H9 (cell line): ENCODE results near the gene RFTN2. TPM values are rescaled to one million over a fixed set of nuclear protein-coding genes. Genes with fewer than 3 reads are reported as not detected.

Experiments used
- DNase-seq: peaks from one replicate; pipeline ENCODE4 v3.0.0-alpha.2; 2017
- H2AFZ ChIP-seq: one replicate; pipeline ENCODE4 v1.6.1; 2013; ENCODE audit warnings: mild to moderate bottlenecking, low read length, control low read depth, moderate library complexity
- H2AK5ac ChIP-seq: 2 replicates; pipeline ENCODE4 v1.6.1; 2013; ENCODE audit warnings: low read length, control low read depth, mixed read lengths; ENCODE audit not compliant: insufficient read length
- H2BK120ac ChIP-seq: one replicate; pipeline ENCODE4 v1.6.1; 2013; ENCODE audit warnings: low read depth, mild to moderate bottlenecking, low read length, control low read depth, inconsistent platforms; ENCODE audit not compliant: poor library complexity, severe bottlenecking
- H2BK12ac ChIP-seq: 2 replicates; pipeline ENCODE4 v1.6.1; 2013; ENCODE audit warnings: low read length, control low read depth, mixed read lengths, low read depth; ENCODE audit not compliant: insufficient read length
- H2BK15ac ChIP-seq: 2 replicates; pipeline ENCODE4 v1.6.1; 2013; ENCODE audit warnings: low read depth, low read length, control low read depth
- H2BK20ac ChIP-seq: one replicate; pipeline ENCODE4 v1.6.1; 2013; ENCODE audit warnings: low read depth, mild to moderate bottlenecking, low read length, control low read depth, inconsistent platforms; ENCODE audit not compliant: poor library complexity, severe bottlenecking
- H2BK5ac ChIP-seq: 2 replicates; pipeline ENCODE4 v1.6.1; 2013; ENCODE audit warnings: low read length, control low read depth, mixed read lengths; ENCODE audit not compliant: insufficient read length
- H3K14ac ChIP-seq: 2 replicates; pipeline ENCODE4 v1.6.1; 2013; ENCODE audit warnings: low read length, control low read depth; ENCODE audit not compliant: insufficient read depth
- H3K18ac ChIP-seq: 2 replicates; pipeline ENCODE4 v1.6.1; 2013; ENCODE audit warnings: low read depth, mild to moderate bottlenecking, mixed read lengths, low read length, control low read depth; ENCODE audit not compliant: insufficient read length
- H3K23ac ChIP-seq: 2 replicates; pipeline ENCODE4 v1.6.1; 2013; ENCODE audit warnings: low read length, control low read depth, mixed read lengths, low read depth; ENCODE audit not compliant: insufficient read length
- H3K23me2 ChIP-seq: 2 replicates; pipeline ENCODE4 v1.6.1; 2013; ENCODE audit warnings: low read depth, mild to moderate bottlenecking, mixed read lengths, low read length, control low read depth; ENCODE audit not compliant: insufficient read length, poor library complexity, severe bottlenecking
- H3K27ac ChIP-seq: 2 replicates; pipeline ENCODE4 v1.5.1; 2013; ENCODE audit warnings: low read length, control low read depth, mixed read lengths, low read depth; ENCODE audit not compliant: insufficient read length
- H3K27me3 ChIP-seq: 2 replicates; pipeline ENCODE4 v1.6.1; 2013; ENCODE audit warnings: low read length, control low read depth, inconsistent platforms; ENCODE audit not compliant: insufficient read depth
- H3K4ac ChIP-seq: 2 replicates; pipeline ENCODE4 v1.6.1; 2013; ENCODE audit warnings: low read depth, mild to moderate bottlenecking, control low read depth, inconsistent platforms, low read length, moderate library complexity
- H3K4me1 ChIP-seq: 2 replicates; pipeline ENCODE4 v1.6.1; 2013; ENCODE audit warnings: low read length, control low read depth, inconsistent platforms; ENCODE audit not compliant: insufficient read depth
- H3K4me2 ChIP-seq: 2 replicates; pipeline ENCODE4 v1.6.1; 2013; ENCODE audit warnings: low read length, control low read depth, mixed read lengths; ENCODE audit not compliant: insufficient read length, insufficient read depth
- H3K56ac ChIP-seq: 2 replicates; pipeline ENCODE4 v1.6.1; 2013; ENCODE audit warnings: low read depth, mild to moderate bottlenecking, mixed read lengths, low read length, control low read depth; ENCODE audit not compliant: insufficient read length
- H3K79me1 ChIP-seq: 2 replicates; pipeline ENCODE4 v1.6.1; 2013; ENCODE audit warnings: low read depth, mild to moderate bottlenecking, moderate library complexity, low read length, control low read depth, inconsistent platforms; ENCODE audit not compliant: insufficient read depth, poor library complexity, severe bottlenecking
- H3K79me2 ChIP-seq: 2 replicates; pipeline ENCODE4 v1.6.1; 2013; ENCODE audit warnings: low read length, control low read depth, inconsistent platforms; ENCODE audit not compliant: insufficient read depth
- H3K9ac ChIP-seq: 2 replicates; pipeline ENCODE4 v1.6.1; 2013; ENCODE audit warnings: low read length, control low read depth, mixed read lengths; ENCODE audit not compliant: insufficient read length; ENCODE audit errors: extremely low read depth
- H3K9me3 ChIP-seq: one replicate; pipeline ENCODE4 v1.6.1; 2013; ENCODE audit warnings: low read depth, low read length, inconsistent platforms; ENCODE audit not compliant: control insufficient read depth
- H3T11ph ChIP-seq: one replicate; pipeline ENCODE4 v1.6.1; 2013; ENCODE audit warnings: mild to moderate bottlenecking, low read length, control low read depth, inconsistent platforms
- H4K20me1 ChIP-seq: one replicate; pipeline ENCODE4 v1.6.1; 2013; ENCODE audit not compliant: control insufficient read depth, insufficient read length, insufficient read depth
- H4K5ac ChIP-seq: 2 replicates; pipeline ENCODE4 v1.6.1; 2013; ENCODE audit warnings: low read depth, mild to moderate bottlenecking, mixed read lengths, low read length, control low read depth; ENCODE audit not compliant: insufficient read length
- H4K8ac ChIP-seq: replicated peaks from 2 replicates; pipeline ENCODE4 v1.6.1; 2013; ENCODE audit warnings: low read length, control low read depth, mixed read lengths, low read depth; ENCODE audit not compliant: insufficient read length
- H4K91ac ChIP-seq: 2 replicates; pipeline ENCODE4 v1.6.1; 2013; ENCODE audit warnings: low read depth, mild to moderate bottlenecking, moderate library complexity, mixed read lengths, low read length, control low read depth; ENCODE audit not compliant: insufficient read length
- H3K27ac Mint-ChIP-seq, 3 experiments: 2 replicates in 2 of 3; 3 replicates in 1 of 3; pipeline ENCODE4 v1.8.0; 2020 to 2021; ENCODE audit warnings: mixed read lengths in 3 of 3, mild to moderate bottlenecking in 1 of 3, moderate library complexity in 1 of 3
- H3K27me3 Mint-ChIP-seq: 2 replicates; pipeline ENCODE4 v1.8.0; 2021; ENCODE audit warnings: low read depth, mild to moderate bottlenecking, moderate library complexity, mixed read lengths
- H3K36me3 Mint-ChIP-seq, 3 experiments: 2 replicates in 2 of 3; 3 replicates in 1 of 3; pipeline ENCODE4 v1.8.0; 2020 to 2021; ENCODE audit warnings: low read depth in 3 of 3, mixed read lengths in 3 of 3; ENCODE audit not compliant: insufficient read depth in 1 of 3
- H3K4me1 Mint-ChIP-seq, 2 experiments: 2 replicates each; pipeline ENCODE4 v1.8.0; 2020; ENCODE audit warnings: mixed read lengths in 2 of 2
- H3K4me3 Mint-ChIP-seq, 2 experiments: 2 replicates in 1 of 2; 3 replicates in 1 of 2; pipeline ENCODE4 v1.8.0; 2020 to 2021; ENCODE audit warnings: mild to moderate bottlenecking in 2 of 2, mixed read lengths in 2 of 2, moderate library complexity in 1 of 2
- H3K9me3 Mint-ChIP-seq, 2 experiments: 2 replicates in 1 of 2; 3 replicates in 1 of 2; pipeline ENCODE4 v1.8.0; 2020; ENCODE audit warnings: mild to moderate bottlenecking in 2 of 2, mixed read lengths in 2 of 2, moderate library complexity in 1 of 2
- total RNA-seq: library from RNA; stranded (reverse); gene quantifications from 2 replicates; pipeline ENCODE4 v1.2.1, GENCODE V29; 2021
- TF ChIP-seq, protein P1 (sequence below): fragments of 200-600 bp; sonication (generic); conservative IDR thresholded peaks from 3 replicates; pipeline ENCODE4 v1.8.0; 2021; ENCODE audit warnings: antibody characterized with exemption, mild to moderate bottlenecking

Gene RFTN2
- total RNA-seq, 1 experiment from 2014 or later, result 0.28 TPM

DNA sequence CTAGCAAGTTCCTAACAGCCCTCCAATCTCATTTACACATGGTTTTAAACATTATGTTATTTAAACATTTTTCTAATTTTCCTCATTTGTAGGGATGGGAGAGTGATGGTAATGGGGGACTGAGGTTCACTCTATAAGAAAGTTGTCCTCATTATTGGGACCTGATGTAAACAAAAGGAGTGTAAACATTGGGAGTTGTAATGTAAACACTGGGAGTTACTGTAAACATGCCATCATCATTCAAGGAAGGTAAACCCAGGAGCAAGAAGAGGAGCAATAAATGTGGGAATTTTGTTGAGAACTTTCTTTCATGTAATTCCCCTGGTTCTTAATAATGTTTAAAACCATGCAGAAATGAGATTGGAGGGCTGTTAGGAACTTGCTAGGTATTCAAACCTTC is 17.8 kb downstream of the RFTN2 start:
- Histone ChIP-seq H3K4me1 (peaks cover 2% of the 10 kb centered on the region; the same call in 1 of the 2 replicates), H3K23ac (no peak overlapping the region), H3K4me2 (no peak overlapping the region), H3K79me2 (no peaks in the 10 kb centered on the region), H3K9ac (no peak overlapping the region), H4K5ac (no peak overlapping the region), H3K27me3 (no peaks in the 10 kb centered on the region), H4K8ac (no peak overlapping the region), H2BK12ac (no peak overlapping the region), H3K9me3 (no peaks in the 10 kb centered on the region), H3K23me2 (no peaks in the 10 kb centered on the region), H3K79me1 (no peaks in the 10 kb centered on the region), H2BK5ac (no peak overlapping the region), H2AK5ac (no peak overlapping the region), H2BK120ac (no peak overlapping the region), H3K18ac (no peak overlapping the region), H2AFZ (no peak overlapping the region), H3K14ac (no peak overlapping the region), H2BK20ac (no peak overlapping the region), H3K4ac (no peak overlapping the region), H4K20me1 (no peaks in the 10 kb centered on the region), H3K27ac (no peak overlapping the region), H3K56ac (no peak overlapping the region), H2BK15ac (no peak overlapping the region), H3T11ph (no peak overlapping the region), H4K91ac (no peak overlapping the region)
- peaks cover 0 to 3% (median 0%) of the 10 kb centered on the region in 3 experiments; a peak in 2 of 7 replicates for H3K36me3 Mint-ChIP-seq
- 0 out of 5 replicates have a peak, but pooled peaks cover 0 to 2% of the 10 kb centered on the region in 2 experiments for H3K9me3 Mint-ChIP-seq
- TF ChIP-seq, protein P1, sequence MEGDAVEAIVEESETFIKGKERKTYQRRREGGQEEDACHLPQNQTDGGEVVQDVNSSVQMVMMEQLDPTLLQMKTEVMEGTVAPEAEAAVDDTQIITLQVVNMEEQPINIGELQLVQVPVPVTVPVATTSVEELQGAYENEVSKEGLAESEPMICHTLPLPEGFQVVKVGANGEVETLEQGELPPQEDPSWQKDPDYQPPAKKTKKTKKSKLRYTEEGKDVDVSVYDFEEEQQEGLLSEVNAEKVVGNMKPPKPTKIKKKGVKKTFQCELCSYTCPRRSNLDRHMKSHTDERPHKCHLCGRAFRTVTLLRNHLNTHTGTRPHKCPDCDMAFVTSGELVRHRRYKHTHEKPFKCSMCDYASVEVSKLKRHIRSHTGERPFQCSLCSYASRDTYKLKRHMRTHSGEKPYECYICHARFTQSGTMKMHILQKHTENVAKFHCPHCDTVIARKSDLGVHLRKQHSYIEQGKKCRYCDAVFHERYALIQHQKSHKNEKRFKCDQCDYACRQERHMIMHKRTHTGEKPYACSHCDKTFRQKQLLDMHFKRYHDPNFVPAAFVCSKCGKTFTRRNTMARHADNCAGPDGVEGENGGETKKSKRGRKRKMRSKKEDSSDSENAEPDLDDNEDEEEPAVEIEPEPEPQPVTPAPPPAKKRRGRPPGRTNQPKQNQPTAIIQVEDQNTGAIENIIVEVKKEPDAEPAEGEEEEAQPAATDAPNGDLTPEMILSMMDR, result no peak
- no peak overlapping the region for H3K4me3 Mint-ChIP-seq
- peaks cover 19 to 25% of the 10 kb centered on the region in 2 experiments for H3K4me1 Mint-ChIP-seq
- peak overlapping the region in 1 of 3 experiments; percentile 53; a peak in 1 of 7 replicates for H3K27ac Mint-ChIP-seq
- no peak for DNase-seq
- H3K27me3 Mint-ChIP-seq, result no peaks in the 10 kb centered on the region; the same call in 1 of the 2 replicates
